CD14-positive monocyte (primary cell): Measurements from ENCODE around the gene STRN3. TPM values are rescaled to one million over a fixed set of nuclear protein-coding genes. Genes with fewer than 3 reads are reported as not detected.
"Not testable (repeated sequence)": the region's sequence is repeated elsewhere in the genome, so short reads cannot be mapped to it uniquely, and the experiment has no call there.

ENCODE experiments used
- DNase-seq, 3 donors: peaks; one replicate each; pipeline ENCODE4 v3.0.0-alpha.2; 2011 to 2022
- H2AFZ ChIP-seq: 2 replicates; pipeline ENCODE4 v1.6.0; 2012; ENCODE audit warnings: mild to moderate bottlenecking, low read depth, low read length, inconsistent platforms; ENCODE audit not compliant: insufficient read depth, poor library complexity, severe bottlenecking
- H3K27ac ChIP-seq, 2 donors: 1 replicate in 1 of 2; 2 replicates in 1 of 2; pipeline ENCODE4 v1.5.1; 2012 to 2013; ENCODE audit warnings: low read length in 2 of 2, control low read depth in 1 of 2, inconsistent platforms in 1 of 2, low read depth in 1 of 2, mild to moderate bottlenecking in 1 of 2
- H3K27me3 ChIP-seq, 2 donors: one replicate each; pipeline versions ENCODE4 v1.6.0 to v1.6.1; 2011 to 2013; ENCODE audit warnings: low read length in 2 of 2; ENCODE audit not compliant: control insufficient read depth in 2 of 2, insufficient read depth in 2 of 2
- H3K36me3 ChIP-seq, 2 donors: replicated peaks in 1 of 2; 1 replicate in 1 of 2; 2 replicates in 1 of 2; pipeline versions ENCODE4 v1.5.1 to v1.6.1; 2012 to 2013; ENCODE audit warnings: low read length in 2 of 2, control low read depth in 1 of 2, inconsistent platforms in 1 of 2, mild to moderate bottlenecking in 1 of 2; ENCODE audit not compliant: insufficient read depth in 2 of 2, control insufficient read depth in 1 of 2
- H3K4me1 ChIP-seq, 2 donors: 1 replicate in 1 of 2; 2 replicates in 1 of 2; pipeline versions ENCODE4 v1.5.1 to v1.6.1; 2012 to 2013; ENCODE audit warnings: low read length in 2 of 2, control low read depth in 1 of 2, inconsistent platforms in 1 of 2, mild to moderate bottlenecking in 1 of 2, moderate library complexity in 1 of 2; ENCODE audit not compliant: insufficient read depth in 2 of 2, control insufficient read depth in 1 of 2
- H3K4me2 ChIP-seq: replicated peaks from 2 replicates; pipeline ENCODE3; 2012; ENCODE audit warnings: low read length, moderate library complexity, mild to moderate bottlenecking; ENCODE audit not compliant: poor library complexity, severe bottlenecking; ENCODE audit errors: extremely low read depth
- H3K4me3 ChIP-seq, 3 experiments: fragments of 200-600 bp in 1 of 3; sonication (generic) in 1 of 3; replicated peaks in 1 of 3; 1 replicate in 2 of 3; 2 replicates in 1 of 3; pipeline ENCODE4 v1.5.1; 2011 to 2013; ENCODE audit warnings: low read length in 3 of 3, mild to moderate bottlenecking in 3 of 3, control low read depth in 2 of 3, low read depth in 2 of 3, inconsistent platforms in 1 of 3, moderate library complexity in 1 of 3
- H3K79me2 ChIP-seq: 2 replicates; pipeline ENCODE4 v1.6.0; 2012; ENCODE audit warnings: mild to moderate bottlenecking, control low read depth, inconsistent platforms, low read length, moderate library complexity; ENCODE audit not compliant: insufficient read depth
- H3K9ac ChIP-seq: 2 replicates; pipeline ENCODE4 v1.6.0; 2017; ENCODE audit warnings: low read length, mild to moderate bottlenecking; ENCODE audit not compliant: insufficient read depth, poor library complexity, severe bottlenecking
- H3K9me3 ChIP-seq, 2 donors: replicated peaks in 1 of 2; 1 replicate in 1 of 2; 2 replicates in 1 of 2; pipeline versions ENCODE4 v1.5.1 to v1.6.1; 2012 to 2013; ENCODE audit warnings: low read length in 2 of 2, control low read depth in 1 of 2; ENCODE audit not compliant: control insufficient read depth in 1 of 2, insufficient read depth in 1 of 2
- H4K20me1 ChIP-seq: 2 replicates; pipeline ENCODE4 v1.6.0; 2012; ENCODE audit warnings: mild to moderate bottlenecking, low read length, control low read depth, moderate library complexity; ENCODE audit not compliant: insufficient read depth
- H3K27ac Mint-ChIP-seq, 7 donors: one replicate each; pipeline ENCODE4 v1.8.0; 2020; ENCODE audit warnings: mild to moderate bottlenecking in 7 of 7, mixed read lengths in 7 of 7, moderate library complexity in 6 of 7, inconsistent platforms in 2 of 7
- H3K27me3 Mint-ChIP-seq, 3 donors: one replicate each; pipeline ENCODE4 v1.8.0; 2021 to 2022; ENCODE audit warnings: low read depth in 3 of 3, mild to moderate bottlenecking in 3 of 3, mixed read lengths in 3 of 3, moderate library complexity in 3 of 3, inconsistent platforms in 1 of 3
- H3K36me3 Mint-ChIP-seq, 2 donors: one replicate each; pipeline ENCODE4 v1.8.0; 2020; ENCODE audit warnings: mixed read lengths in 2 of 2, inconsistent platforms in 1 of 2, mild to moderate bottlenecking in 1 of 2
- H3K4me1 Mint-ChIP-seq: one replicate; pipeline ENCODE4 v1.8.0; 2020; ENCODE audit warnings: mild to moderate bottlenecking, mixed read lengths
- H3K4me3 Mint-ChIP-seq, 2 donors: one replicate each; pipeline ENCODE4 v1.8.0; 2020; ENCODE audit warnings: mild to moderate bottlenecking in 2 of 2, mixed read lengths in 2 of 2, moderate library complexity in 1 of 2
- H3K9me3 Mint-ChIP-seq, 7 donors: one replicate each; pipeline ENCODE4 v1.8.0; 2020 to 2022; ENCODE audit warnings: mixed read lengths in 7 of 7, mild to moderate bottlenecking in 6 of 7, moderate library complexity in 6 of 7, inconsistent platforms in 2 of 7
- CTCF ChIP-seq: fragments of 200-600 bp; IDR thresholded peaks from one replicate; pipeline ENCODE4 v1.8.0; 2022; ENCODE audit warnings: antibody characterized with exemption, mild to moderate bottlenecking
- WGBS: methylation state at CpG from one replicate; pipeline ENCODE4 v1.1.5; 2013; ENCODE audit warnings: missing lambda C conversion rate; ENCODE audit not compliant: insufficient coverage; 5-methylcytosine and 5-hydroxymethylcytosine counted together
- intact Hi-C, 2 donors: fragments of 100-400 bp; cut with micrococcal nuclease; formaldehyde crosslinking; loops; one replicate each; pipeline versions ENCODE4 v1.15.0 to v1.15.1; 2023
- polyA plus RNA-seq, 3 donors: library from polyadenylated mRNA; depleted of rRNA in 1 of 3; unstranded in 2 of 3; stranded (reverse) in 1 of 3; fragments of 300-500 nt in 2 of 3; fragments of >200 nt in 1 of 3; fragmentation: Illumina TruSeq in 2 of 3; gene quantifications; 1 replicate in 2 of 3; 2 replicates in 1 of 3; pipeline ENCODE4 v1.2.3, GENCODE V29; 2012 to 2021

The STRN3 gene
- polyA plus RNA-seq, 3 donors, result 1.0 to 12.0 (median 3.8) TPM

- Mint-ChIP-seq H3K27me3 (no peaks in the 10 kb centered on the region), H3K4me1 (no peaks in the 10 kb centered on the region), H3K27ac (no peak overlapping the region), H3K4me3 (no peak overlapping the region), H3K36me3 (peaks cover 56 to 62% of the 10 kb centered on the region in 2 donors), H3K9me3 (no peaks in the 10 kb centered on the region)
- H3K4me3 ChIP-seq, result no peak overlapping the region
- H3K27me3 ChIP-seq, result no peaks in the 10 kb centered on the region
- WGBS, result no CpG with 5 or more reads among the region's 2 CpGs
- H3K4me1 ChIP-seq, result no peaks in the 10 kb centered on the region
- no peak overlapping the region for H3K9ac ChIP-seq
- H3K4me2 ChIP-seq, result no peak overlapping the region
- H3K79me2 ChIP-seq, result no peaks in the 10 kb centered on the region
- peaks cover 36 to 82% of the 10 kb centered on the region in 2 donors for H3K36me3 ChIP-seq
- H3K9me3 ChIP-seq, result no peaks in the 10 kb centered on the region
- H4K20me1 ChIP-seq, result no peaks in the 10 kb centered on the region
- no peak for DNase-seq
- intact Hi-C loops, result no loop called here
- H3K27ac ChIP-seq, result no peak overlapping the region
- H2AFZ ChIP-seq, result no peak overlapping the region
- no peak for TF ChIP-seq CTCF
These were observed 90.7 kb downstream of the STRN3 start for GRCh38 chr14:30935445-30935844.

GRCh38 chr14:30933937-30934336 is 92.2 kb downstream of the STRN3 start:
- intact Hi-C loops, H3K4me3 ChIP-seq, H3K4me1 ChIP-seq, H3K9me3 ChIP-seq, H3K79me2 ChIP-seq, H3K27ac ChIP-seq, H3K9me3 Mint-ChIP-seq, H3K4me1 Mint-ChIP-seq, H3K9ac ChIP-seq, H4K20me1 ChIP-seq, H3K27me3 Mint-ChIP-seq, H3K27me3 ChIP-seq, H3K4me2 ChIP-seq, H2AFZ ChIP-seq, H3K4me3 Mint-ChIP-seq, H3K27ac Mint-ChIP-seq, DNase-seq: not testable (repeated sequence)
- H3K36me3 Mint-ChIP-seq, result peaks cover 45 to 52% of the 10 kb centered on the region in 2 donors
- peaks cover 38 to 71% of the 10 kb centered on the region in 2 donors for H3K36me3 ChIP-seq
- WGBS, result 100% methylated on average over 7 of the region's 13 CpGs
